ENCODE data around the gene ULK2. TPM values are rescaled to one million over a fixed set of nuclear protein-coding genes. Genes with fewer than 3 reads are reported as not detected.

ULK2 gene
- total RNA-seq, 2 experiments from 2014 or later, result 6.8 TPM; not detected in 1

Small RNA genes lying within 50 kb of the gene (small RNA-seq; reads per million reads assigned to genes)
- not detected for gene AC015726.2

Other genes starting within 250 kb of the ULK2 start
- gene ALDH3A2, start 219.2 kb downstream of the ULK2 start, total RNA-seq (2014; rRNA removed; shearing (Covaris generic)), result 28.9 and 29.7 TPM in 2 replicates
- 41.1 and 47.3 TPM in 2 replicates for gene ALDH3A2, start 219.2 kb downstream of the ULK2 start, total RNA-seq (2022)
- gene SLC47A2, start 151.4 kb downstream of the ULK2 start, total RNA-seq (2014; rRNA removed; shearing (Covaris generic)), result not detected in 2 replicates
- not detected in 2 replicates for gene SLC47A2, start 151.4 kb downstream of the ULK2 start, total RNA-seq (2022)
- 0.16 and 0.26 TPM in 2 replicates for gene ALDH3A1, start 119.6 kb downstream of the ULK2 start, total RNA-seq (2014; rRNA removed; shearing (Covaris generic))
- not detected in 2 replicates for gene ALDH3A1, start 119.6 kb downstream of the ULK2 start, total RNA-seq (2022)
- gene AKAP10, start 109.9 kb upstream of the ULK2 start, total RNA-seq (2014; rRNA removed; shearing (Covaris generic)), result 16.1 and 20.5 TPM in 2 replicates
- 33.8 and 35.7 TPM in 2 replicates for gene AKAP10, start 109.9 kb upstream of the ULK2 start, total RNA-seq (2022)
- gene SPECC1, start 141.4 kb upstream of the ULK2 start, total RNA-seq (2014; rRNA removed; shearing (Covaris generic)), result 0.47 and 0.64 TPM in 2 replicates
- 2.8 and 5.8 TPM in 2 replicates for gene SPECC1, start 141.4 kb upstream of the ULK2 start, total RNA-seq (2022)

Measured in OCI-LY7 (cell line).